Measurements from ENCODE around the gene SENP7.
"Not testable (repeated sequence)": the region's sequence is repeated elsewhere in the genome, so short reads cannot be mapped to it uniquely, and the experiment has no call there.

SENP7 gene

GRCh38 chr3:101512646-101513418 lies at the start of gene SENP7:
SENP7 (minus strand) TSS chr3:101513212; CDS start chr3:101513130, 82 bp downstream.
- peak; percentile 61 to 64 for DNase-seq (ENCODE audit: low read depth in 1 of 2, low spot score in 1 of 2)

GRCh38 chr3:101561630-101562328 lies 48.8 kb upstream of the SENP7 start, which contains the start of gene TRMT10C:
TRMT10C (plus strand) TSS chr3:101561868; CDS start chr3:101564782, 2,914 bp downstream.
- peak; percentile 85 for DNase-seq (ENCODE audit: low read depth in 1 of 2, low spot score in 1 of 2)

GRCh38 chr3:101556064-101556463 lies 43.1 kb upstream of the SENP7 start:
- DNase-seq (ENCODE audit: low read depth in 1 of 2, low spot score in 1 of 2) = no peak

- DNase-seq (ENCODE audit: low read depth in 1 of 2, low spot score in 1 of 2) = not testable (repeated sequence)
Observed at GRCh38 chr3:101553381-101553780, 40.4 kb upstream of the SENP7 start.

GRCh38 chr3:101551359-101552081 lies 38.5 kb upstream of the SENP7 start:
- not testable (repeated sequence) for DNase-seq (ENCODE audit: low read depth in 1 of 2, low spot score in 1 of 2)

GRCh38 chr3:101549473-101549872 lies 36.5 kb upstream of the SENP7 start:
- DNase-seq (ENCODE audit: low read depth in 1 of 2, low spot score in 1 of 2) = no peak

GRCh38 chr3:101548527-101549105 lies 35.6 kb upstream of the SENP7 start:
- no peak for DNase-seq (ENCODE audit: low read depth in 1 of 2, low spot score in 1 of 2)

- DNase-seq (ENCODE audit: low read depth in 1 of 2, low spot score in 1 of 2) = no peak
Observed at GRCh38 chr3:101544161-101544850, 31.3 kb upstream of the SENP7 start.

GRCh38 chr3:101542957-101543356 lies 29.9 kb upstream of the SENP7 start:
- no peak for DNase-seq (ENCODE audit: low read depth in 1 of 2, low spot score in 1 of 2)

- not testable (repeated sequence) for DNase-seq (ENCODE audit: low read depth in 1 of 2, low spot score in 1 of 2)
Observed at GRCh38 chr3:101536955-101537354, 23.9 kb upstream of the SENP7 start.

- DNase-seq (ENCODE audit: low read depth in 1 of 2, low spot score in 1 of 2) = no peak
Observed at GRCh38 chr3:101536266-101536665, 23.3 kb upstream of the SENP7 start.

GRCh38 chr3:101535221-101535620 lies 22.2 kb upstream of the SENP7 start:
- DNase-seq (ENCODE audit: low read depth in 1 of 2, low spot score in 1 of 2) = no peak

GRCh38 chr3:101533603-101533968 lies 20.6 kb upstream of the SENP7 start:
- DNase-seq (ENCODE audit: low read depth in 1 of 2, low spot score in 1 of 2) = no peak

- no peak for DNase-seq (ENCODE audit: low read depth in 1 of 2, low spot score in 1 of 2)
Observed at GRCh38 chr3:101532783-101533602, 20.0 kb upstream of the SENP7 start.

- DNase-seq (ENCODE audit: low read depth in 1 of 2, low spot score in 1 of 2) = no peak
Observed at GRCh38 chr3:101531473-101532086, 18.6 kb upstream of the SENP7 start.

GRCh38 chr3:101530686-101531047 lies 17.7 kb upstream of the SENP7 start:
- DNase-seq (ENCODE audit: low read depth in 1 of 2, low spot score in 1 of 2) = no peak

GRCh38 chr3:101529816-101530685 lies 17.0 kb upstream of the SENP7 start:
- DNase-seq (ENCODE audit: low read depth in 1 of 2, low spot score in 1 of 2) = no peak

- DNase-seq (ENCODE audit: low read depth in 1 of 2, low spot score in 1 of 2) = no peak
Observed at GRCh38 chr3:101527906-101528305, 14.9 kb upstream of the SENP7 start.

GRCh38 chr3:101527441-101527840 lies 14.4 kb upstream of the SENP7 start:
- no peak for DNase-seq (ENCODE audit: low read depth in 1 of 2, low spot score in 1 of 2)

Measured in activated T-helper 1 cell treated with anti-CD3 and anti-CD28 coated beads, Interleukin-2, amount 50 U/mL, for 16 hours (primary cell).